Measurements from ENCODE around the gene C1D.
A peak's percentile ranks its signal among the peaks of the same experiment; 100 is the strongest.
"Not testable (repeated sequence)": the region's sequence is repeated elsewhere in the genome, so short reads cannot be mapped to it uniquely, and the experiment has no call there.

Gene C1D

GRCh38 chr2:68062680-68063387 lies at the start of gene C1D:
Gene C1D, minus strand, starts transcription at chr2:68063004. Its CDS starts 15,694 bp downstream, at chr2:68047310.
- DNase-seq (ENCODE audit: low spot score): peak; percentile 47

- DNase-seq (ENCODE audit: low spot score): no peak
Observed at GRCh38 chr2:68110102-68110501, 47.3 kb upstream of the C1D start.

- no peak for DNase-seq (ENCODE audit: low spot score)
Observed at GRCh38 chr2:68108120-68108519, 45.3 kb upstream of the C1D start.

GRCh38 chr2:68107475-68107874 lies 44.7 kb upstream of the C1D start:
- no peak for DNase-seq (ENCODE audit: low spot score)

- DNase-seq (ENCODE audit: low spot score): no peak
Observed at GRCh38 chr2:68104111-68104835, 41.5 kb upstream of the C1D start.

GRCh38 chr2:68103709-68104055 lies 40.9 kb upstream of the C1D start:
- no peak for DNase-seq (ENCODE audit: low spot score)

- DNase-seq (ENCODE audit: low spot score): no peak
Observed at GRCh38 chr2:68103030-68103708, 40.4 kb upstream of the C1D start.

GRCh38 chr2:68100189-68100588 lies 37.4 kb upstream of the C1D start:
- DNase-seq (ENCODE audit: low spot score): no peak

- no peak for DNase-seq (ENCODE audit: low spot score)
Observed at GRCh38 chr2:68099260-68099659, 36.5 kb upstream of the C1D start.

- no peak for DNase-seq (ENCODE audit: low spot score)
Observed at GRCh38 chr2:68098291-68098797, 35.5 kb upstream of the C1D start.

- DNase-seq (ENCODE audit: low spot score): no peak
Observed at GRCh38 chr2:68094111-68094510, 31.3 kb upstream of the C1D start.

GRCh38 chr2:68093634-68094033 lies 30.8 kb upstream of the C1D start:
- DNase-seq (ENCODE audit: low spot score): no peak

GRCh38 chr2:68091439-68092034 lies 28.7 kb upstream of the C1D start:
- no peak for DNase-seq (ENCODE audit: low spot score)

GRCh38 chr2:68089961-68090360 lies 27.2 kb upstream of the C1D start:
- DNase-seq (ENCODE audit: low spot score): no peak

- DNase-seq (ENCODE audit: low spot score): no peak
Observed at GRCh38 chr2:68088940-68089339, 26.1 kb upstream of the C1D start.

GRCh38 chr2:68086166-68086565 lies 23.4 kb upstream of the C1D start:
- no peak for DNase-seq (ENCODE audit: low spot score)

- no peak for DNase-seq (ENCODE audit: low spot score)
Observed at GRCh38 chr2:68083346-68083745, 20.5 kb upstream of the C1D start.

GRCh38 chr2:68074050-68074449 lies 11.2 kb upstream of the C1D start:
- DNase-seq (ENCODE audit: low spot score): no peak

- not testable (repeated sequence) for DNase-seq (ENCODE audit: low spot score)
Observed at GRCh38 chr2:68063797-68064646, 1.2 kb upstream of the C1D start.

- no peak for DNase-seq (ENCODE audit: low spot score)
Observed at GRCh38 chr2:68060652-68061051, 2.2 kb downstream of the C1D start.

- no peak for DNase-seq (ENCODE audit: low spot score)
Observed at GRCh38 chr2:68059784-68060525, 2.8 kb downstream of the C1D start.
